Measurements from ENCODE around the gene C14orf132.

DNA sequence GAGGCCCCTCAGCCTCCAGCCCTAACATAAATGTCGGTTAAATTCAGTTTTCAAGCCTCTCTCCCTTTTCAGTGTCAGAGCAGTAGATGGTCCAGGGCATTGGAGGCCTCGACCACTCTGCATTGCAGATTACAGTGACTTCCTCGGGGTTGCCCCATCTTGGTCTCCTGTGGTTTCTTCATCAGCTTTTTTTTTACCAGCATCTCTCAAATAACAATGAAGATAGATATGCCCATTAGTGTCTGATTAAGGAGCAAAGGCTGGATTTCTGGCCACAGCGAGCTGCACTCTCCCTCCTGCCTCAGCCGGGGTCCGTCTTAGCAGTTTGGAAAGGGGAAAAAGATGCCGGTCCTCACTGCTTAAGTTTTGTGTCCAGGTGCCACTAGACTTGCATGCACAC lies 49.7 kb downstream of the C14orf132 start:
- TF ChIP-seq, protein P1, sequence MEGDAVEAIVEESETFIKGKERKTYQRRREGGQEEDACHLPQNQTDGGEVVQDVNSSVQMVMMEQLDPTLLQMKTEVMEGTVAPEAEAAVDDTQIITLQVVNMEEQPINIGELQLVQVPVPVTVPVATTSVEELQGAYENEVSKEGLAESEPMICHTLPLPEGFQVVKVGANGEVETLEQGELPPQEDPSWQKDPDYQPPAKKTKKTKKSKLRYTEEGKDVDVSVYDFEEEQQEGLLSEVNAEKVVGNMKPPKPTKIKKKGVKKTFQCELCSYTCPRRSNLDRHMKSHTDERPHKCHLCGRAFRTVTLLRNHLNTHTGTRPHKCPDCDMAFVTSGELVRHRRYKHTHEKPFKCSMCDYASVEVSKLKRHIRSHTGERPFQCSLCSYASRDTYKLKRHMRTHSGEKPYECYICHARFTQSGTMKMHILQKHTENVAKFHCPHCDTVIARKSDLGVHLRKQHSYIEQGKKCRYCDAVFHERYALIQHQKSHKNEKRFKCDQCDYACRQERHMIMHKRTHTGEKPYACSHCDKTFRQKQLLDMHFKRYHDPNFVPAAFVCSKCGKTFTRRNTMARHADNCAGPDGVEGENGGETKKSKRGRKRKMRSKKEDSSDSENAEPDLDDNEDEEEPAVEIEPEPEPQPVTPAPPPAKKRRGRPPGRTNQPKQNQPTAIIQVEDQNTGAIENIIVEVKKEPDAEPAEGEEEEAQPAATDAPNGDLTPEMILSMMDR (IDR thresholded peaks at IDR 0.05): no peak
- TF ChIP-seq POLR2AphosphoS5 (IDR thresholded peaks at IDR 0.05) (no peak), POLR2A (IDR thresholded peaks at IDR 0.05; ENCODE audit: low read depth) (no peak), EP300 (IDR thresholded peaks at IDR 0.05) (no peak)

All from esophagus muscularis mucosa (tissue), 4 donors.